NOMO-1 (cell line): ENCODE results near the gene SPPL2B.

Experiments used
- DNase-seq, 2 experiments: peaks; one replicate each; lab custom pipeline; 2025; ENCODE audit not compliant: unreplicated experiment in 2 of 2; lab: John Stamatoyannopoulos, UW

The SPPL2B gene

GRCh38 chr19:2353159-2353886 lies 24.8 kb downstream of the SPPL2B start:
- DNase-seq = no peak

DNA sequence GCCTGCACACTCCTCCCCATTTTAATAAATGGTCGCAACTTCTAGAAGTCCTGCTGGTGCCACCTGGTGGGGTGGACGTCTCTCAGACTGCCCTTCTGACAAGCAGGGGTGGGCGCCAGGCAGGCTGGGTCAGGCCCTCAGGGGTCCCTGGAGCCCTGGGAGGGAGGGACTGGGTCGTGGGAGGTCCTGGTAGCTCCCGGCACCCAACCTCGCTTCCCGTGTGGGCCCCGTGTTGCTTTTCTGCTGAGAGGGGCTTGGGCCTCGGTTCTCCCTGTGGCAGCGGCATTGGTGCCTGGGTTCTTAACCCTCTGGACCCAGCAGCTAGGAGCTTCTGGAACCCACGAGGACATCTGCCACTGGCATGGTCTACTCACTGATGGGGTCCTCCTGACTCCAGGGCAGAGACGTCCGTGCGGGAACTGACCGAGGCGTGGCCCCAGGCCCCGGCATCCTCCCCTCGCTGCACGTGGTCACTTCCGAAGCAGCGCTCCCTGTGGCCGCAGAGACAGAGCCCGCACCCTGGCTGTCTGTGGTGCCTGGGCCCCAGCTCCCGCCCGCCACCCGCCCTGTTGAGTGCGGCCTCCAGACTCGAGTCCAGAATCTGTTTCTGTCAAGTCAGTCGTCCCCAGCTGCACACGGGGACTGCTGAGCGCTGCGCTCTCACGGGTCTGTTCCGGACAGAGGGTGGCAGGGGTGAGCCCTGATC lies 25.6 kb downstream of the SPPL2B start:
- DNase-seq = no peak

- DNase-seq = no peak
Observed at GRCh38 chr19:2354670-2355069, 26.2 kb downstream of the SPPL2B start.

GRCh38 chr19:2355168-2356035 lies 26.9 kb downstream of the SPPL2B start:
- DNase-seq = no peak

DNA sequence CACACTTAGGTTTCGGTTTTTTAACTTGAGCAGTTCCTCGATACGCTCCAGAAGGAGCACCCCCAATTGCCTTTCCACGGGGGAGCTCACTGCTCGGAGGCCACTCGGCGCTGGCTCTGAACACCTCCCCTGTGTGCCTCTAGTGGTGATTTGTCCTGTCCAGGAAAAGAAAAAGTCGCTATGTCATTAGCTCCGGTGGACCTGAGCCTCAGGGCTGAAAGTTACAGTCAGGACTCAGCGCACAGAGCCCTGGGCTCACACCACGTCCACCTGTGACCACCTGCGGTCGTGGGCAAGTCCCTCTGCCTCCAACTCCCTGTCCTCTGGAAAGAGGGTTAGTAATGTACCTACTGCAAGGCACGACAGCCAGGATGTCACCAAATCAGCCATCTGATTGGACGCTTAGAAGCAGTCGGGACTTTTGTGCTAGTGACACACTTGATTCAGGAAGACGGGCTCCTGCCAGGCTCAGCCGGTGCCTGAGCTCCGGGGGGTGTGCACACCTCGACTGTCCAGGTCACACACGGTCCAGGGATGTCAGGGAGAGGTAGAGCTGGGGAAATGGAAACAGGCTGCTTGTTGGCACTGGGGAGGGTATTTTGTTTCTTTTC lies 27.7 kb downstream of the SPPL2B start:
- no peak for DNase-seq

GRCh38 chr19:2357279-2358206 lies 29.1 kb downstream of the SPPL2B start:
- no peak for DNase-seq

GRCh38 chr19:2358548-2359173 lies 30.2 kb downstream of the SPPL2B start:
- DNase-seq = no peak

DNA sequence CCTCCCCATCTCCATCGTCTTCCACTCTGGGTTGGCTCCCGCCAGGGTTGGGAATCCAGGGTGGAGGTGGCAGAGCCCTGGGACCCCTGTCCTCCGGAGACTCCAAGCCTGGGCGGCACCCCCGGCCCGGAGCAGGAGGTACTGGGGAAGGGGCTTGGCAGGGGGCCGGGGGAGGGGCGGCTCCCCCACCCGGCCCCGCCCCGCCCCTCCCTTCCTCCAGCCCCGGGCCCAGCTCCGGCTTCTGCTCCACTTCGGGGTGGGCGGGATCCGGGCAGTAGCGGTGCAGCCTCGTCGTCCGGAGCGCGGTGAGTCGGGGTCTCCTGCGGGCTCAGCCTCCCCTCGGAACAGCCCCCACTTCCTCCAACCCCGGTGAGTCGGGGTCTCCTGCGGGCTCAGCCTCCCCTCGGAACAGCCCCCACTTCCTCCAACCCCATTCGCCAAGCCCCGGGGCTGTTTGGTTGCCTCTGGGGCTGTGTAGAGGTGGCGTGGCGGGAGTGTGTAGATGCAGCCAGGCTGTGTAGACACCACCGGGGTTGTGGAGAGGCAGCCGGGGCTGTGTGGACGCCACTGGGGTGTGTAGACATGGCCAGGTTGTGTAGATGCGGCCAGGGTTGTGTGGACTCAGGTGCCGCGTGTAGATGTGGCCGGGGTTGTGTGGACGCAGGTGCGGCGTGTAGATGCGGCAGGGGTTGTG lies 31.7 kb downstream of the SPPL2B start, which contains the start of gene TMPRSS9:
Gene TMPRSS9, plus strand, starts transcription at position 274 of the 694 bp plus-strand sequence. CDS start 29,521 bp downstream, outside the sequence.
- no peak for DNase-seq

- DNase-seq = no peak
Observed at GRCh38 chr19:2360833-2361232, 32.3 kb downstream of the SPPL2B start.

- DNase-seq = no peak
Observed at GRCh38 chr19:2361246-2362045, 33.0 kb downstream of the SPPL2B start.

DNA sequence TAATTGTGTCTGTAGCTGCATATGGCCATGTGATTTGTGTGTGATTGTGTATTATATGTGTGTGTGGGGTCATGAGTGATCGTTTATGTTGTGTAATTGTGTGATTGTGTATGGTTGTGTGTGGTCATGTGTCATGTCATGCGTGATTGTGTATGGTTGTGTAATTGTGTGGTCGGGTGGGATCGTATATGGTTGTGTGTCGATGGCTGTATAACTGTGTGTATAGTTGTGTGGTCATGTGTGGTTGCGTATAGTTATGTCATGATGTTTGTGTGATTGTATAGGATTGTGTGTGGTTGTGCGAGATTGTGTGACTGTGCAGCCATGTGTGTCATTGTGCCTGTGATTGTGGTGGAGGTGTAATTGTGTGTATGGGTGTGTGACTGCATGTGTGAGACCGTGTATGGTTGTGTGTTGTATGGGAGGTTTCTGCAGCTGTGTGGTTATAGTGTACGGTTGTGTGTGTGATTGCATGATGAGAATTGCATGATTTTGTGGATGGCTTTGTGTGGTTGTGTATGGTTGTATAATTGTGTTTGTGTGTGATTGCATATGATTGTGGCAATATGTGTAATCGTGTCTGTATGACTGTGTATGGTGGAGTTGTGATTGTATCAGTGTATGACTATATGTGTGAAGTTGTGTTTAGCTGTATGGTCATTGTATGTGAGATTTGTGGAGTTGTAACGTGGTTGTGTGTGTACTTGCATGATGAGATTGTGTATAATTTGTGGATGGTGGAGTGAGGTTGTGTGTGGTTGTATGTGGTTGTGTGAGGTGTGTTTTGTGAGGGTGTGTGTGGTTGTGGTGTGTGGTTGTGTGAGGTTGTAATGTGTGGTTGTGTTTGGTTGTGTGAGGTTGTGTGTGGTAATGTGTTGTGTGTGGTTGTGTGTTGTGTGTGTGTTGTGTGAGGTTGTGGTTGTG lies 33.8 kb downstream of the SPPL2B start:
- no peak for DNase-seq

DNA sequence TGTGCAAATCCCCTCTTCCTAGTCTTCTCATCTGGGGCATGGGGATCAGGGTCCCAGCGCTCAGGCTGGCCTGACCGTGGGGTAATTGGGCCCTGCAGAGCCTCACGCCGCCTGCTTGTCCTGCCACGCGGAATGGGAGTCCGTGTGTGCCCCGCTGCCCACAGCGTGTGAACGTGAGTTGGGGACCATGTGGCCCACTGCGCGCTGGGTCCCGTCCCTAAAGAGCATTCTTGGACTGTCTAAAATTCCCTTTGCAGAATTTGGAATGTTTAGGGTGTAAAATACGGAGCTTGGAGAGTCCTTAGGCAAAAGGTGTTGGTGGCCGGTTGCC lies 34.5 kb downstream of the SPPL2B start:
- no peak for DNase-seq

DNA sequence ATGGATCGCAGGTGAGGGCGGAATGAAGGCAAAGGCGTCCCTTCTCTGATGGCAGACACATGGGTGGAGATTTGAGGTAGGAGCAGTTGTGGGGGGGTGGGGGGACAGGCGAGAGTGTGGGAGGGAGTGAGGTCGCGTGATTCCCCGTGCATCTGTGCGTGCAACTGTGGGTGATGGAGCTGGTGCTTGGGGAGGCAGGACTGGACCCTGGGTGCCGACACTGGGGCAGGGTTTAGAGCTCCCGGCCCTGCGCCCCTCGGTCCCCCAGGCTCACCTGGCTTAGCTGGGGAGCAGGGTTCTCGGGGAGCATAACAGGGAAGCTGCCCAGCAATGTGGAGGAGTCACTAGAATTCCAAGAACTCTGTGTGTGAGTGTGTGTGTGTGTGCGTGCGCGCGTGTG lies 34.9 kb downstream of the SPPL2B start:
- DNase-seq = no peak

- no peak for DNase-seq
Observed at GRCh38 chr19:2365201-2365970, 36.9 kb downstream of the SPPL2B start.

GRCh38 chr19:2371656-2372055 lies 43.2 kb downstream of the SPPL2B start:
- DNase-seq = no peak

- no peak for DNase-seq
Observed at GRCh38 chr19:2372076-2372612, 43.7 kb downstream of the SPPL2B start.
